ENCODE results near the gene CEP250. TPM values are rescaled to one million over a fixed set of nuclear protein-coding genes. Genes with fewer than 3 reads are reported as not detected.

The CEP250 gene
- total RNA-seq, 1 experiment from 2014 or later: 56.6 TPM

GRCh38 chr20:35556871-35557270, 101.5 kb downstream of the CEP250 start:
- peaks cover 21% of the 10 kb centered on the region for H3K36me3 ChIP-seq (ENCODE audit: insufficient read depth, low read length, poor library complexity, severe bottlenecking)
- DNase-seq (ENCODE audit: low spot score): no peak
- H3K4me1 ChIP-seq (ENCODE audit: insufficient read depth, low read length, poor library complexity, severe bottlenecking): no peaks in the 10 kb centered on the region
- POLR2A ChIA-PET (ENCODE audit: low non-redundant PET): no interaction called here
- CTCF ChIA-PET: no interaction called here
- TF ChIP-seq EZH2 (IDR thresholded peaks at IDR 0.05; ENCODE audit: borderline replicate concordance, low read depth, low read length, poor library complexity, severe bottlenecking): no peak
- TF ChIP-seq CTCF (conservative IDR thresholded peaks at IDR 0.05; ENCODE audit: low read depth, low read length): no peak
- no peak overlapping the region for H3K27ac ChIP-seq (ENCODE audit: low read depth, low read length, poor library complexity, severe bottlenecking)
- intact Hi-C loops (cut with micrococcal nuclease; ENCODE audit: unreplicated experiment): no loop called here
- H3K27me3 ChIP-seq (replicated peaks; ENCODE audit: insufficient read depth, low read depth, low read length, poor library complexity): no peaks in the 10 kb centered on the region
- no peaks in the 10 kb centered on the region for H3K9me3 ChIP-seq (ENCODE audit: low read depth, low read length, poor library complexity, severe bottlenecking)
- no peak overlapping the region for H3K4me3 ChIP-seq (ENCODE audit: low read depth, low read length, poor library complexity, severe bottlenecking)
- no TSS peak for BruUV-seq (replicated peaks)

- Histone ChIP-seq H3K27me3 (replicated peaks; ENCODE audit: insufficient read depth, low read depth, low read length, poor library complexity) (no peaks in the 10 kb centered on the region), H3K4me3 (ENCODE audit: low read depth, low read length, poor library complexity, severe bottlenecking) (no peak overlapping the region), H3K9me3 (ENCODE audit: low read depth, low read length, poor library complexity, severe bottlenecking) (no peaks in the 10 kb centered on the region), H3K36me3 (ENCODE audit: insufficient read depth, low read length, poor library complexity, severe bottlenecking) (peaks cover 18% of the 10 kb centered on the region), H3K4me1 (ENCODE audit: insufficient read depth, low read length, poor library complexity, severe bottlenecking) (no peaks in the 10 kb centered on the region), H3K27ac (ENCODE audit: low read depth, low read length, poor library complexity, severe bottlenecking) (no peak overlapping the region)
- CTCF ChIA-PET: no interaction called here
- POLR2A ChIA-PET (ENCODE audit: low non-redundant PET): no interaction called here
- TF ChIP-seq EZH2 (IDR thresholded peaks at IDR 0.05; ENCODE audit: borderline replicate concordance, low read depth, low read length, poor library complexity, severe bottlenecking): no peak
- no peak for TF ChIP-seq CTCF (conservative IDR thresholded peaks at IDR 0.05; ENCODE audit: low read depth, low read length)
- intact Hi-C loops (cut with micrococcal nuclease; ENCODE audit: unreplicated experiment): no loop called here
- no TSS peak for BruUV-seq (replicated peaks)
- DNase-seq (ENCODE audit: low spot score): no peak
These were observed 103.1 kb downstream of the CEP250 start for GRCh38 chr20:35558451-35558850.

- Histone ChIP-seq H3K27ac (ENCODE audit: low read depth, low read length, poor library complexity, severe bottlenecking) (no peak overlapping the region), H3K4me3 (ENCODE audit: low read depth, low read length, poor library complexity, severe bottlenecking) (no peak overlapping the region), H3K27me3 (replicated peaks; ENCODE audit: insufficient read depth, low read depth, low read length, poor library complexity) (no peaks in the 10 kb centered on the region), H3K36me3 (ENCODE audit: insufficient read depth, low read length, poor library complexity, severe bottlenecking) (peaks cover 18% of the 10 kb centered on the region), H3K4me1 (ENCODE audit: insufficient read depth, low read length, poor library complexity, severe bottlenecking) (no peaks in the 10 kb centered on the region), H3K9me3 (ENCODE audit: low read depth, low read length, poor library complexity, severe bottlenecking) (no peaks in the 10 kb centered on the region)
- no TSS peak for BruUV-seq (replicated peaks)
- no peak for DNase-seq (ENCODE audit: low spot score)
- POLR2A ChIA-PET (ENCODE audit: low non-redundant PET): no interaction called here
- TF ChIP-seq CTCF (conservative IDR thresholded peaks at IDR 0.05; ENCODE audit: low read depth, low read length) (no peak), EZH2 (IDR thresholded peaks at IDR 0.05; ENCODE audit: borderline replicate concordance, low read depth, low read length, poor library complexity, severe bottlenecking) (no peak)
- CTCF ChIA-PET: no interaction called here
- intact Hi-C loops (cut with micrococcal nuclease; ENCODE audit: unreplicated experiment): no loop called here
These were observed 103.8 kb downstream of the CEP250 start for GRCh38 chr20:35559042-35559693.

Measured in A673 (cell line).